NCI-H524 (cell line): ENCODE data around the gene UBL5.
A peak's percentile ranks its signal among the peaks of the same experiment; 100 is the strongest.
"Not testable (repeated sequence)": the region's sequence is repeated elsewhere in the genome, so short reads cannot be mapped to it uniquely, and the experiment has no call there.

Source experiments
- DNase-seq, 2 experiments: peaks; one replicate each; lab custom pipeline; 2025; lab: John Stamatoyannopoulos, UW

The UBL5 gene

GRCh38 chr19:9827289-9828238 lies at the start of gene UBL5:
UBL5 (plus strand) TSS chr19:9827918; CDS start chr19:9828338, 420 bp downstream.
- DNase-seq = peak; percentile 86 to 93

- DNase-seq = no peak
Measured at GRCh38 chr19:9782338-9782737, 45.4 kb upstream of the UBL5 start.

GRCh38 chr19:9784163-9784496 lies 43.6 kb upstream of the UBL5 start:
- not testable (repeated sequence) for DNase-seq

- DNase-seq = peak; percentile 94 to 99
Measured at GRCh38 chr19:9785367-9786331, 42.1 kb upstream of the UBL5 start.

GRCh38 chr19:9786342-9786741 lies 41.4 kb upstream of the UBL5 start:
- no peak for DNase-seq

GRCh38 chr19:9786819-9787218 lies 40.9 kb upstream of the UBL5 start:
- no peak for DNase-seq

GRCh38 chr19:9788604-9789003 lies 39.1 kb upstream of the UBL5 start:
- DNase-seq = not testable (repeated sequence)

GRCh38 chr19:9789066-9789465 lies 38.7 kb upstream of the UBL5 start:
- no peak for DNase-seq

GRCh38 chr19:9789579-9789978 lies 38.1 kb upstream of the UBL5 start:
- DNase-seq = not testable (repeated sequence)

- DNase-seq = not testable (repeated sequence)
Measured at GRCh38 chr19:9791073-9791367, 36.7 kb upstream of the UBL5 start.

GRCh38 chr19:9791552-9792205 lies 36.0 kb upstream of the UBL5 start:
- DNase-seq = peak; percentile 91 to 92

- peak; percentile 76 to 92 for DNase-seq
Measured at GRCh38 chr19:9792206-9793070, 35.3 kb upstream of the UBL5 start.

GRCh38 chr19:9793071-9793591 lies 34.6 kb upstream of the UBL5 start:
- peak in 1 of 2 experiments; percentile 41 for DNase-seq

GRCh38 chr19:9796113-9796773 lies 31.5 kb upstream of the UBL5 start:
- DNase-seq = peak; percentile 82 to 91

GRCh38 chr19:9797871-9798270 lies 29.8 kb upstream of the UBL5 start:
- DNase-seq = no peak

GRCh38 chr19:9799162-9799561 lies 28.6 kb upstream of the UBL5 start:
- no peak for DNase-seq

- no peak for DNase-seq
Measured at GRCh38 chr19:9801976-9802375, 25.7 kb upstream of the UBL5 start.

GRCh38 chr19:9806803-9807202 lies 20.9 kb upstream of the UBL5 start:
- no peak for DNase-seq

- DNase-seq = no peak
Measured at GRCh38 chr19:9808855-9809824, 18.6 kb upstream of the UBL5 start.
